ENCODE measurements around the gene ARHGAP1.
A peak's percentile ranks its signal among the peaks of the same experiment; 100 is the strongest.

Gene ARHGAP1

GRCh38 chr11:46657186-46657585, 43.2 kb downstream of the ARHGAP1 start:
- H3K4me3 ChIP-seq (ENCODE audit: low read length): no peak overlapping the region
- no peak for DNase-seq (ENCODE audit: low read depth)
- TF ChIP-seq CTCF (conservative IDR thresholded peaks at IDR 0.05; ENCODE audit: low read depth, low read length): no peak

DNA sequence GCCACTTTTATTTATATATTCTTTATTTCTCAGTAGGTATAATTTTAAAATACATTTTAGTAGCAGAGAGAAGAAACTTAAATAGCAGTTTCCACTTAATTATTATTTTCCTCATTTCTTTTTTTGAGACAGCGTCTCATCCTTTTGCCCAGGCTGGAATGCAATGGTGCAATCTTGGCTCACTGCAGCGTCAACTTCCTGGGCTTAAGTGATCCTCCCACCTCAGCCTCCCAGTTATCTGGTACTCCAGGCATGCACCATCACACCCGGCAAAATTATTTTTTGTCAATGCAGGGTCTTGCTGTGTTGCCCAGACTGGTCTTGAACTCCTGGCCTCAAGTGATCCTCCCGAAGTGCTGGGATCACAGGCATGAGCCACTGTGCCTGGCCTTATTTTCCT, 44.8 kb downstream of the ARHGAP1 start:
- no peak overlapping the region for H3K4me3 ChIP-seq (ENCODE audit: low read length)
- DNase-seq (ENCODE audit: low read depth): no peak
- TF ChIP-seq CTCF (conservative IDR thresholded peaks at IDR 0.05; ENCODE audit: low read depth, low read length): no peak

- H3K4me3 ChIP-seq (ENCODE audit: low read length): no peak overlapping the region
- peak; percentile 88 for DNase-seq (ENCODE audit: low read depth)
- TF ChIP-seq CTCF (conservative IDR thresholded peaks at IDR 0.05; ENCODE audit: low read depth, low read length): no peak
These were observed 51.2 kb downstream of the ARHGAP1 start for GRCh38 chr11:46649180-46649738.

DNA sequence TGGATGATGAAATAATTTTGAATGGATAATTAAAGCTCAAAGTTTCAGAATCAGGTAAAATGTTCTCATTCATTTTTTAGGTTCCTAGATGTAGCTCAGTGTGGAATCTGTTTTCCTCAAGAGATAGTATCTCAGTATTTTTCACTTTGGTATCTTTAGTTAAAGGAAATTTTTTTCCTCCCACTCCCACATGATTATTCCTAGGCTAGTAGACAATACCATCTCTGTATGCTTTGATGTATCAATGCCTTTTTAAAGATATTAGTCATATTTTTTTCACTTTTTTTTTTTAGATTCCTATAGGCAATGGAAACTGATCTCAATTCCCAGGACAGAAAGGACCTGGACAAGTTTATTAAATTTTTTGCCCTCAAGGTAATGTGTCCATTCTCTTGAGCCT, 56.4 kb downstream of the ARHGAP1 start:
- no peak overlapping the region for H3K4me3 ChIP-seq (ENCODE audit: low read length)
- no peak for DNase-seq (ENCODE audit: low read depth)
- no peak for TF ChIP-seq CTCF (conservative IDR thresholded peaks at IDR 0.05; ENCODE audit: low read depth, low read length)

- no peak for DNase-seq (ENCODE audit: low read depth)
- no peak overlapping the region for H3K4me3 ChIP-seq (ENCODE audit: low read length)
- TF ChIP-seq CTCF (conservative IDR thresholded peaks at IDR 0.05; ENCODE audit: low read depth, low read length): no peak
These were observed 56.9 kb downstream of the ARHGAP1 start for GRCh38 chr11:46643531-46643930.

DNA sequence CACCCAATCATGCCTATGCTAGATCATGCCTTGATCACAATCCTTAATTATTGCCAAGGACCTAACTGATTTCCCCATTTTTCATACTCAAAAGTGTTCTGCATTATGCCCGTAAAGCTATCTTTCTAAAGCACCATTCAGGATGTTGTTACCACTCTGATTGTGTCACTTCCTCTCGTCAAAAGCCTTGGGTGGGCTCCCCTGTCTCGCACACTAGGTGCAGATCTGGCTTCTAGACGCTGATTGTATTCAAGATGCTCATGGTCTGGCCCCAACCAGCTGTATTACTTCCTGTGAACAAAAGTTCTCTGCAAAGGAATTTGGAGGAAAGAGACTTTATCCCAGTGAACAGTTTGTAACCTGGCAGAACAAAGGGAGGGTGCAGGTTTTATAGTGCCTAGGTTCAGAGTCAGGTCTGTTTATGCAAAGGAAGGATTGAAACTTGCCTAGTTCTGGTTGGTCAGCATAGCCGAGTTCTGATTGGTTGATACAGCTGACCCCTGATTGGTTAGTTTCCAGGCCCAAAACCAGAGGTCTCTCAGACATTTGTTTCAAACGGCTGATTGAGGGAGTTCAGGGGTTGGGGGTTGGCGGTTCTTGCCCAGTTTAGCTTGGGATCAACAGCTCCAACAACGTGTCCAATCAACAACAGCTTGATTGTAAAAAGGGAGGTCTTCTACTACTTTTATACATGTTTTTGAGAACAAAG, 57.6 kb downstream of the ARHGAP1 start:
- no peak overlapping the region for H3K4me3 ChIP-seq (ENCODE audit: low read length)
- no peak for TF ChIP-seq CTCF (conservative IDR thresholded peaks at IDR 0.05; ENCODE audit: low read depth, low read length)
- DNase-seq (ENCODE audit: low read depth): no peak

DNA sequence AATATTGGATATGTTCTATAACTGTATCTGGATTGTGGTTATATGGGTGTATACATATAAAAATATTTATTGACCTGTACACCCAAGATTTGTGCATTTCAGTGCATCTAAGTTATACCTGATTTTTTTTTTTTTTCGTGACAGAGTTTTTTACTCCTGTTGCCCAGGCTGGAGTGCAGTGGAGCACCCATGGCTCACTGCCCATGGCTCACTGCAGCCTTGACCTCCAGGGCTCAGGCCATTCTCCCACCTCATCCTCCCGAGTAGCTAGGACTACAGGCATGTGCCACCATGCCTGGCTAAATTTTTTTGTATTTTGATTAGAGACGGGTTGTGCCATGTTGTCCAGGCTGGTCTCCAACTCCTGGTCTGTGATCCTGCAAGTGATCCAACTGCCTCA, 58.8 kb downstream of the ARHGAP1 start:
- H3K4me3 ChIP-seq (ENCODE audit: low read length): no peak overlapping the region
- TF ChIP-seq CTCF (conservative IDR thresholded peaks at IDR 0.05; ENCODE audit: low read depth, low read length): no peak
- no peak for DNase-seq (ENCODE audit: low read depth)
